Calu3 (cell line): Measurements from ENCODE around the gene GNB1. TPM values are rescaled to one million over a fixed set of nuclear protein-coding genes. Genes with fewer than 3 reads are reported as not detected.

Experiments
- BruUV-seq: library from RNA; stranded (reverse); fragments of 400-500 nt; replicated peaks from 2 replicates; lab custom pipeline; 2021; lab: Mats Ljungman, UMichigan
- CTCF ChIA-PET: fragments of 300-600 bp; sonication (Branson Sonifier 250); formaldehyde crosslinking; loops from one replicate; lab custom pipeline; 2022; ENCODE audit warnings: antibody characterized with exemption; lab: Charles Lee
- DNase-seq: peaks from one replicate; pipeline ENCODE4 v3.0.0; 2022
- H3K27ac Mint-ChIP-seq: one replicate; pipeline ENCODE4 v1.8.0; 2022; ENCODE audit warnings: mixed read lengths; ENCODE audit not compliant: unreplicated experiment
- H3K27me3 Mint-ChIP-seq: one replicate; pipeline ENCODE4 v1.8.0; 2022; ENCODE audit warnings: mixed read lengths; ENCODE audit not compliant: unreplicated experiment
- H3K36me3 Mint-ChIP-seq: one replicate; pipeline ENCODE4 v1.8.0; 2022; ENCODE audit warnings: mild to moderate bottlenecking, moderate library complexity, mixed read lengths; ENCODE audit not compliant: insufficient read depth, unreplicated experiment
- H3K4me1 Mint-ChIP-seq: one replicate; pipeline ENCODE4 v1.8.0; 2022; ENCODE audit warnings: mild to moderate bottlenecking, low read depth, mixed read lengths; ENCODE audit not compliant: unreplicated experiment
- H3K4me3 Mint-ChIP-seq: one replicate; pipeline ENCODE4 v1.8.0; 2022; ENCODE audit warnings: mild to moderate bottlenecking, low read depth, moderate library complexity, mixed read lengths; ENCODE audit not compliant: unreplicated experiment
- H3K9me3 Mint-ChIP-seq: one replicate; pipeline ENCODE4 v1.8.0; 2022; ENCODE audit warnings: low read depth, mixed read lengths; ENCODE audit not compliant: unreplicated experiment
- intact Hi-C: fragments of 100-400 bp; cut with micrococcal nuclease; formaldehyde crosslinking; loops from one replicate; pipeline ENCODE4 v1.10.0; 2022; ENCODE audit not compliant: unreplicated experiment
- total RNA-seq: library from RNA; stranded (reverse); gene quantifications from 2 replicates; pipeline ENCODE4 v1.2.3, GENCODE V29; 2022
- TF ChIP-seq, protein P1 (sequence below): fragments of 200-600 bp; IDR thresholded peaks from one replicate; pipeline ENCODE4 v1.8.0; 2022; ENCODE audit warnings: antibody characterized with exemption; ENCODE audit not compliant: unreplicated experiment

The GNB1 gene
- total RNA-seq, 1 experiment from 2014 or later = 252 TPM

DNA sequence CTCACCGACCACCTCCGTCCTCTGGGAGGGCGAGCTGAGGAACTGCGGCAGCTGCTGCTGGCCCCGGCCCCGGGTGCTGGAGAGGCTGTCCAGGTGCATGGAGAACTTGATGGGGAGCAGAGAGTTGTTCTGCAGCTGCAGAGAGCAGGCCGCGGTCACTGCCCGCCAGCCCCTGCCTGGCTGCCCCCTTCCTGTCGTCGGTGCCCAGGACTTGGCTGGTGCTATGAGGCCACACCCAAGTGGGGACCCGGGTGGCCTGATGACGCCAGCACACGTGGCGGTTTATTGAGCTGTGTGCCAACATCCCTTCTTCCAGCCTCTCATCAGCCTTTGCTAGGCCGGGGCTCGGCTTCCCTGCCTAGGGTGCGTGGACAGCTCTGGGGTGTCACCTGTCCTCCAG is 33.5 kb upstream of the GNB1 start:
- Mint-ChIP-seq H3K9me3 (no peaks in the 10 kb centered on the region), H3K27ac (no peak overlapping the region), H3K27me3 (peaks cover 35% of the 10 kb centered on the region), H3K4me3 (no peak overlapping the region), H3K36me3 (no peaks in the 10 kb centered on the region), H3K4me1 (no peaks in the 10 kb centered on the region)
- CTCF ChIA-PET = no interaction called here
- TF ChIP-seq, protein P1, sequence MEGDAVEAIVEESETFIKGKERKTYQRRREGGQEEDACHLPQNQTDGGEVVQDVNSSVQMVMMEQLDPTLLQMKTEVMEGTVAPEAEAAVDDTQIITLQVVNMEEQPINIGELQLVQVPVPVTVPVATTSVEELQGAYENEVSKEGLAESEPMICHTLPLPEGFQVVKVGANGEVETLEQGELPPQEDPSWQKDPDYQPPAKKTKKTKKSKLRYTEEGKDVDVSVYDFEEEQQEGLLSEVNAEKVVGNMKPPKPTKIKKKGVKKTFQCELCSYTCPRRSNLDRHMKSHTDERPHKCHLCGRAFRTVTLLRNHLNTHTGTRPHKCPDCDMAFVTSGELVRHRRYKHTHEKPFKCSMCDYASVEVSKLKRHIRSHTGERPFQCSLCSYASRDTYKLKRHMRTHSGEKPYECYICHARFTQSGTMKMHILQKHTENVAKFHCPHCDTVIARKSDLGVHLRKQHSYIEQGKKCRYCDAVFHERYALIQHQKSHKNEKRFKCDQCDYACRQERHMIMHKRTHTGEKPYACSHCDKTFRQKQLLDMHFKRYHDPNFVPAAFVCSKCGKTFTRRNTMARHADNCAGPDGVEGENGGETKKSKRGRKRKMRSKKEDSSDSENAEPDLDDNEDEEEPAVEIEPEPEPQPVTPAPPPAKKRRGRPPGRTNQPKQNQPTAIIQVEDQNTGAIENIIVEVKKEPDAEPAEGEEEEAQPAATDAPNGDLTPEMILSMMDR = no peak
- no TSS peak for BruUV-seq
- no peak for DNase-seq
- intact Hi-C loops = no loop called here

DNA sequence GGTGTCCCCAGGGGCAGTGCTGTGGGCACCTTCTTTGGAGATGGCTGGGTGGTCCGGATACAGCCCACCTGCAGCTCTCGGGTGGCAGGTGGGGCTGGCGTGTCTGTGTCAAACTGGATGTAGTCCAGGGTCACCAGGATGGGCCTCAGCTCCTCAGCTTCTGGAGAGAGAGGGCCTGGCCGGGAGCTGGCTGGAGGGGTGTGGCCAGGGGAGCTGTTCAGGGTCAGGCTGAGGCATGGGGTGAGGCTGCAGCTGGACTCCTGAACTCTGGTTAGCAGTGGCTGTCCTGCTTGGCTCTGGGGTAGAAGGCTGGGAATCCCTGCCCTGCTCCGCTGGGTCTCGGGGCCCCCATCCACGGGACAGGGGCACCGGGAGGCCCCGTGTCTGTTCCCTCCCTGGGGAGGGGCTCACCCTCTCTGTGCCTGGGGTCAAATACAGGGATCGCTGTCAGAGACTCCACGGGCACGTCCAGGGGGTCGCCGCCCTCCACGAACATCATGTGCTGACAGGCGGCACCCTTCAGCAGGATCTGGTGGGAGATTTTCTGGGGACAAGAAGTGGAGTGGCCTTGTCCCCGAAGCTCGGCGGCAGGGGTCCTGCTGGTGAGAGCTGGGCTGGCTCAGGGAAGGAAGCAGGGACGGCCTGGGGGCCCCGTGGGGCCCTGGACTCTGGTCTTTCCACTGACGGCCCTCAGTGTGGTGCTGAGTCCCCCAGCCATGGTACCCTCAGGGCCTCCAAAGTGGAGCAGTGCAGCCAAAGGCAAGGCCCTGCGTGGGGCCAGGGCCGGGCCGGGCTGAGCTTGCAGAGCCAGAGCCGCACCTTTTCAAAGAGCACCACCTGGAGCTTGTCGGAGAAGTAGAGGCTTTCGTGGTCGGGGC is 32.3 kb upstream of the GNB1 start:
- no peaks in the 10 kb centered on the region for H3K4me1 Mint-ChIP-seq
- H3K9me3 Mint-ChIP-seq = no peaks in the 10 kb centered on the region
- no peak overlapping the region for H3K27ac Mint-ChIP-seq
- TF ChIP-seq, protein P1 = no peak
- H3K4me3 Mint-ChIP-seq = no peak overlapping the region
- CTCF ChIA-PET = no interaction called here
- no TSS peak for BruUV-seq
- H3K36me3 Mint-ChIP-seq = peaks cover 7% of the 10 kb centered on the region
- DNase-seq = no peak
- peaks cover 35% of the 10 kb centered on the region for H3K27me3 Mint-ChIP-seq
- intact Hi-C loops = no loop called here

DNA sequence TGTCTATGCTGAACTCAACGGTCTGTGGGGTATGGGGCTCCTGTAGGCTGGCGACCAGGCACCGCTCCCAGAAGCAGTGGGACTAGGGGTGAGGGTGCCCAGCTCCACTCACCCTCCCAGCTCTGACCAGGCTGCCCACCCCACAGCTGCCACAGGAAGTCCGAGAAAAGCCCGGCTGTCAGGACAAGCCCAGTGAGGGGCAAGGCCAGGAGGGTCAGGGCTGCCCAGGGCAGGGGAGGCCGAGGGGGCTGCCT is 31.7 kb upstream of the GNB1 start:
- Mint-ChIP-seq H3K9me3 (no peaks in the 10 kb centered on the region), H3K4me3 (no peak overlapping the region), H3K27ac (no peak overlapping the region), H3K4me1 (no peaks in the 10 kb centered on the region), H3K27me3 (peaks cover 35% of the 10 kb centered on the region), H3K36me3 (peaks cover 9% of the 10 kb centered on the region)
- CTCF ChIA-PET = no interaction called here
- DNase-seq = no peak
- BruUV-seq = no TSS peak
- intact Hi-C loops = no loop called here
- TF ChIP-seq, protein P1 = no peak

DNA sequence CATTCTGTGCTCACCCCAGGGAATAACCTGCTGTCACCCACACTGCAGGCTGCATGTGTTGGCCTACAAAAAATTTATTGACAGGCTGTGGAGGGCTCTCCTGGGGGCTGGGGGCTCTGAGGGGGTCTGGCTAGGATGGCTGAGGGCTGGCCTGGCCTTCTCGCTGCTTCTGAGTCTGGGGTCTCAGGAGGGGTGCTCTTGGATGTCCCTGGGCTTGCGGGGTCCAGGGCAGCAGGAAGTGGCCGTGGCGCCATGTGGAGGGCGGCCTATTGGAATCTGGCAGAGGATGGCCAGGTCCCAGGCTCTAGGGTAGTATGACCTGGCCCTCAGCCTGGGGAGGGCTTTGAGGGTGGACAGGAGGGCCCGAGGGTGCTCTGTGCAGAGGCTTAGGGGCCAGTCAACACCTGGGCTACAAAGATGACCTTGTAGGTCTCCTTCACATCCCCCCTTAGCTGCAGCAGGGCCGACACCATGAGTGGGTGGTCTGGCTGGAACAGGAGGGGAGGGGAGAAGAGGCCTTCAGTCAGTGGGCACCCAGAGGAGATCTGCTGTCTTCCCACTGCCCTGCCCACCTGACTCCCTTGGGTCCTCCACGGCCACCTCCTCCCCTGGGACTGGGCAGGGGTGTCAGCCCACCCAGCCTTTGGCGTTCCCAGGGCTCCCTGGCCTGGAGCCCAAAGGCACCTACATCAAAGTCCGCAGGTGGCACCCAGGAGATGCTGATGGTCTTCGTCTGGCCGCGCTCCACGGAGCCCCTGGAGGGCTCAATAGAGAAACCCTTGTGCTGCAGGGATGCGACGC is 31.2 kb upstream of the GNB1 start:
- CTCF ChIA-PET = no interaction called here
- peaks cover 31% of the 10 kb centered on the region for H3K27me3 Mint-ChIP-seq
- H3K4me1 Mint-ChIP-seq = no peaks in the 10 kb centered on the region
- no peak overlapping the region for H3K27ac Mint-ChIP-seq
- intact Hi-C loops = no loop called here
- TF ChIP-seq, protein P1 = no peak
- no peaks in the 10 kb centered on the region for H3K9me3 Mint-ChIP-seq
- H3K36me3 Mint-ChIP-seq = peaks cover 9% of the 10 kb centered on the region
- BruUV-seq = no TSS peak
- H3K4me3 Mint-ChIP-seq = no peak overlapping the region
- DNase-seq = no peak
